Measurements from ENCODE around the gene SLC6A6.

SLC6A6 gene

GRCh38 chr3:14358426-14359211 is 43.8 kb upstream of the SLC6A6 start:
- Histone ChIP-seq H3K36me3 (replicated peaks; ENCODE audit: insufficient read depth, low read length) (no peaks in the 10 kb centered on the region), H4K20me1 (ENCODE audit: insufficient read depth, low read length) (no peaks in the 10 kb centered on the region), H3K9ac (ENCODE audit: low read length) (no peak overlapping the region), H3K9me3 (replicated peaks; ENCODE audit: insufficient read depth, low read length) (no peaks in the 10 kb centered on the region), H3K27me3 (replicated peaks; ENCODE audit: insufficient read depth, low read length) (peaks cover 24% of the 10 kb centered on the region), H2AFZ (ENCODE audit: low read length) (no peak overlapping the region), H3K79me2 (ENCODE audit: low read length) (no peaks in the 10 kb centered on the region), H3K9me2 (replicated peaks; ENCODE audit: insufficient read depth, low read length) (no peaks in the 10 kb centered on the region), H3K4me3 (ENCODE audit: low read length) (no peak overlapping the region), H3F3A (ENCODE audit: insufficient read depth, low read length) (no peaks in the 10 kb centered on the region), H3K27ac (ENCODE audit: low read length) (no peak overlapping the region), H3K4me1 (ENCODE audit: low read length) (no peaks in the 10 kb centered on the region), H3K4me2 (ENCODE audit: low read depth, low read length) (no peak overlapping the region)
- TF ChIP-seq EZH2 (optimal IDR thresholded peaks at IDR 0.05; ENCODE audit: low read depth, low read length) (no peak), EZH2phosphoT487 (IDR thresholded peaks at IDR 0.05; ENCODE audit: low read length) (no peak)
- TF ChIP-seq, protein P1, sequence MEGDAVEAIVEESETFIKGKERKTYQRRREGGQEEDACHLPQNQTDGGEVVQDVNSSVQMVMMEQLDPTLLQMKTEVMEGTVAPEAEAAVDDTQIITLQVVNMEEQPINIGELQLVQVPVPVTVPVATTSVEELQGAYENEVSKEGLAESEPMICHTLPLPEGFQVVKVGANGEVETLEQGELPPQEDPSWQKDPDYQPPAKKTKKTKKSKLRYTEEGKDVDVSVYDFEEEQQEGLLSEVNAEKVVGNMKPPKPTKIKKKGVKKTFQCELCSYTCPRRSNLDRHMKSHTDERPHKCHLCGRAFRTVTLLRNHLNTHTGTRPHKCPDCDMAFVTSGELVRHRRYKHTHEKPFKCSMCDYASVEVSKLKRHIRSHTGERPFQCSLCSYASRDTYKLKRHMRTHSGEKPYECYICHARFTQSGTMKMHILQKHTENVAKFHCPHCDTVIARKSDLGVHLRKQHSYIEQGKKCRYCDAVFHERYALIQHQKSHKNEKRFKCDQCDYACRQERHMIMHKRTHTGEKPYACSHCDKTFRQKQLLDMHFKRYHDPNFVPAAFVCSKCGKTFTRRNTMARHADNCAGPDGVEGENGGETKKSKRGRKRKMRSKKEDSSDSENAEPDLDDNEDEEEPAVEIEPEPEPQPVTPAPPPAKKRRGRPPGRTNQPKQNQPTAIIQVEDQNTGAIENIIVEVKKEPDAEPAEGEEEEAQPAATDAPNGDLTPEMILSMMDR (IDR thresholded peaks at IDR 0.05; ENCODE audit: low read length) = no peak
- no peak for DNase-seq

DNA sequence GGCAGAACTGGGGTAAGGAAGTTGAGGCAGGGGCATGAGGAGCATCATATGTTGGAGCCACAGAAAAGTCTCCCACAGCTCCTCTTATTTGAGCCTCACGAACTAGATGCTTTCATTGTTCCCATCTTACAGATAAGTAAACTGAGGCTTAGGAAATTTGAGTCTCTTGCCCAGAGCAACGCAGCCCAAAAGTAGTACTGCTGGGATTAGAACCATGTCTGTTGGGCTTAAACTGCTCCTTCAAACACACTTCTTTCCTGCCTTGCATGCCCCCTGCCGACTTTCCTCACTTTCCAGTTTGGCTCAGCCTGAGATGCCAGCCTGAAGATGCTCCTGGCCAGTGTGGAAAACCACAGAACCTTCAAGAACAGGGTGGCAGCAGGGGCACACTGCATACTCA is 43.1 kb upstream of the SLC6A6 start:
- Histone ChIP-seq H2AFZ (ENCODE audit: low read length) (no peak overlapping the region), H4K20me1 (ENCODE audit: insufficient read depth, low read length) (no peaks in the 10 kb centered on the region), H3K9ac (ENCODE audit: low read length) (no peak overlapping the region), H3K27ac (ENCODE audit: low read length) (no peak overlapping the region), H3K9me3 (replicated peaks; ENCODE audit: insufficient read depth, low read length) (no peaks in the 10 kb centered on the region), H3K4me1 (ENCODE audit: low read length) (no peaks in the 10 kb centered on the region), H3K9me2 (replicated peaks; ENCODE audit: insufficient read depth, low read length) (no peaks in the 10 kb centered on the region), H3K4me2 (ENCODE audit: low read depth, low read length) (no peak overlapping the region), H3K27me3 (replicated peaks; ENCODE audit: insufficient read depth, low read length) (peaks cover 29% of the 10 kb centered on the region), H3F3A (ENCODE audit: insufficient read depth, low read length) (no peaks in the 10 kb centered on the region), H3K4me3 (ENCODE audit: low read length) (no peak overlapping the region), H3K79me2 (ENCODE audit: low read length) (no peaks in the 10 kb centered on the region), H3K36me3 (replicated peaks; ENCODE audit: insufficient read depth, low read length) (no peaks in the 10 kb centered on the region)
- no peak for DNase-seq
- TF ChIP-seq EZH2phosphoT487 (IDR thresholded peaks at IDR 0.05; ENCODE audit: low read length) = no peak
- TF ChIP-seq EZH2 (optimal IDR thresholded peaks at IDR 0.05; ENCODE audit: low read depth, low read length) = no peak
- TF ChIP-seq, protein P1 (IDR thresholded peaks at IDR 0.05; ENCODE audit: low read length) = no peak

- Histone ChIP-seq H3K9ac (ENCODE audit: low read length) (no peak overlapping the region), H3K4me3 (ENCODE audit: low read length) (no peak overlapping the region), H3K27ac (ENCODE audit: low read length) (no peak overlapping the region), H3K36me3 (replicated peaks; ENCODE audit: insufficient read depth, low read length) (no peaks in the 10 kb centered on the region), H3F3A (ENCODE audit: insufficient read depth, low read length) (no peaks in the 10 kb centered on the region), H3K79me2 (ENCODE audit: low read length) (no peaks in the 10 kb centered on the region), H3K9me3 (replicated peaks; ENCODE audit: insufficient read depth, low read length) (no peaks in the 10 kb centered on the region), H3K4me2 (ENCODE audit: low read depth, low read length) (no peak overlapping the region), H3K27me3 (replicated peaks; ENCODE audit: insufficient read depth, low read length) (peaks cover 29% of the 10 kb centered on the region), H4K20me1 (ENCODE audit: insufficient read depth, low read length) (no peaks in the 10 kb centered on the region), H3K4me1 (ENCODE audit: low read length) (no peaks in the 10 kb centered on the region), H3K9me2 (replicated peaks; ENCODE audit: insufficient read depth, low read length) (no peaks in the 10 kb centered on the region), H2AFZ (ENCODE audit: low read length) (no peak overlapping the region)
- TF ChIP-seq EZH2 (optimal IDR thresholded peaks at IDR 0.05; ENCODE audit: low read depth, low read length) = no peak
- TF ChIP-seq, protein P1 (IDR thresholded peaks at IDR 0.05; ENCODE audit: low read length) = no peak
- no peak for TF ChIP-seq EZH2phosphoT487 (IDR thresholded peaks at IDR 0.05; ENCODE audit: low read length)
- DNase-seq = no peak
Measured at GRCh38 chr3:14360123-14360881, 42.1 kb upstream of the SLC6A6 start.
